CD1c-positive myeloid dendritic cell (primary cell): ENCODE measurements around the gene HCLS1.
"Not testable (repeated sequence)": the region's sequence is repeated elsewhere in the genome, so short reads cannot be mapped to it uniquely, and the experiment has no call there.

ENCODE experiments used
- DNase-seq: peaks from one replicate; pipeline ENCODE4 v3.0.0-alpha.2; 2016; ENCODE audit errors: extremely low spot score

Gene HCLS1

DNA sequence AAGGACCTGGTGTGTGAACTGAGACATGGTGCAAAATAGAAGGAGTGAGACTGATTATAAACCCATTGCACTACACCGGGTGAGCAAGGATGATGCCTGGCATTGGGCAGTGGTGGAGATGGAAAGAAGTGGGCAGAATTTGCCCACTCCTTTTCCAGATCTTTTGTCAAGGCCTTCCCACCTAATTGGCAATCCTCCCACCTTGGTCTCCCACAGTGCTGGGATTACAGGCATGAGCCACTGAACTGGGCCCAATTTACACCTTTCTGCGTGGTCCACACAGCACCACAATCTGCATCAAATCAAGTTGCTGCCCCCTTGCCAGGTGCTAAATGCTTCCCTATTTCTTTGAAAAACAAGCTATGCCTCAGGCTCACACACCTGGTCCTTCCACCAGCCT, 62.1 kb downstream of the HCLS1 start:
- no peak for DNase-seq

DNA sequence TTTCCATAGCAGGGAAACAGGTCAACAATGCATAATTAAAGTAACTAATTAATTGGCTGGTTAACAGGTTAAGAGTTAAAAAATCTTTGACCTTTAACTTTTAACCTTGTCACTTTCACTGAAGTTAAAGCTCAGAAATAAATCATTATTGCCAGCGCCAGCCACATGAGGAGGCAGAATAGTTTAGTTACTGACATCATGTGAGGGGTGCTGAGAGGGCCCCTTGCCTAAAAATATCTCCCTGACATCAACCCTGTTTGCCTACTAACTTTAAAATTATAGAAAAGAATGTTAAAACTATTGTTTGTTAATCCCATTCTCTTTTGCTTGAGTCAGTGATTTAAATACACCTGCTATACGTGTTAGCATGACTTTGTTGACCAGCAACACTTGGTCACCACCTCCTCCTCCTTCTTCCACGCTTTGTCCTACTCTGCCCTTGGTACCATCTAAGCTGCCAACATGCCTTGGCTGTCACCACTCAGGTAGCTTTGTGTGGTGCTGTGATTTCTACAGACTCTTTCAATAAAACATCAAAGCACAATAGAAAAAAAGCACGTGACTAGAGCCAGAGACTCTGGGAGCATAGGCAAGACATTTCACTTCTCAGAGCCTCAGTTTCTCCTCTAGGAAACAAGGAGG, 64.8 kb downstream of the HCLS1 start:
- DNase-seq, result no peak

DNA sequence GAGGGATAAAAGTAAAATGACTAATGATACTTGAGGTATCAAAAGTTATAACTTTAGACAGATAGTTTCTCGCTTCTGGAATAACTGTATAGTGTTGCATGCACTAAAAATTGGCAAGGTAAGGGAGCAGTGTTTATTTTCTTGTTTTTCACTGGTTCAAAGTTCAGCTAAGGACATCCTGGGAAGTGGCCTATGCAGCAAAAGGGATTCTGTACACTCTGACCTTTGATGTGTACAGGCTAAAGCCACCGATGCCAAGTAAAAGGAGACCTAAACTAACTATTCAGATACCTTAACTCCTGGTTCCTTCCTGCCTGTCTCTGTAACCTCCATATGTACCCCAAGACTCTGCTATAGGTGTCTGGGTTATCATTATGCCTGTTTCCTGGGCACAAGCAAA, 65.9 kb downstream of the HCLS1 start:
- DNase-seq, result no peak

DNA sequence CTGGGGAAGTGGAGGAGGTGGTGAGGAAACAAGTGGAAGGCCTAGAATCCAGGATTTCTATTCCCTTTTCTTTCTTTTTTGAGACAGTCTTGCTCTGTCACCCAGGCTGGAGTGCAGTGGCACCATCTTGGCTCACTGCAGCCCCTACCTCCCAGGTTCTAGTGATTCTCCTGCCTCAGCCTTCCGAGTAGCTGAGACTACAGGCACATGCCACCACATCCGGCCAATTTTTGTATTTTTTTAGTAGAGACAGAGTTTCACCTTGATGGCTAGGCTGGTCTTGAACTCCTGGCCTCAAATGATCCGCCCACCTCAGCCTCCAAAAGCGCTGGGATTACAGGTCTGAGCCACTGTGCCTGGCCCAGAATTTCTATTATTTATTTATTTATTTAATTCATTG, 66.9 kb downstream of the HCLS1 start:
- DNase-seq, result not testable (repeated sequence)

DNA sequence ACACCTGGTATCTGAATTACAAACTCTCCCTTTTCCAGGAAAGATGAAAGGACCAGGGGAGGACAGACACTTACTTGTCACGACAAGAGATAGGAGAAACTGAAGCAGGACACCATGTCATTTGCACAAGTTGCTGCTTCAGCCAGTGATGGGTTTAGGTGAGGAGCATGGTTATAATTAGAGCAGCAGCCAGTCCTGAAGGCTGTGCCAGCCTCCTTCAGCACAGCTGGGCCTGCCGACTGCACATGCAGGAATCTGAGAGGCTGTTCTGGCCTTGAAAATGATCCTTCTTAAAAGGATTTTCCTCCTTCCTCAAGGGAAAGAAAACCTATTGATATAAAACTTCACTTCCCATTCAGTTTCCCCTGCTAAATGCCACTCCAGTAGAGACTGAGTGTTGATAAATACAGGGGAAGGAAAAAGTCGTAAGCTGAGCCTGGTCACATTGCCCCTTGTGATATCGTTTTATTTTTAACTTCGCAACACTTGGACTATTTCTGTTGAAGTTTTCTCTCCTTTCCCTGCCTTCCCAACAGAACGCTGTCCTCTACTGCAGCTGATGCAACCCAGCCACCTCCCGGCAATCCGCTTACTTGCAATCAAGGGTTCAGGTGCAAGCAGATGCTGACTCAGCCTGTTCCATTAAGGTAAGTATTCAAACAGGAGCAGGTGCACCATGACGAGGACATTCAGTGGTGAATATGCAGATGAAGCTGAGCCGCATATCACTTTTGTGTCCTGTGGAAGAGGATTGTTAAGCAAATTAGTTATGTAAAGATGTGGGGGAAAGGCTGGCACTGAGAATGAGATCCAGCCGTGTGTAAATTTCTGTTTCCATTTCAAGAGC, 67.6 kb downstream of the HCLS1 start, which contains the start of gene FBXO40:
Gene FBXO40, plus strand, starts transcription at position 524 of the 847 bp plus-strand sequence. CDS start 27,197 bp downstream, outside the sequence.
- no peak for DNase-seq

DNA sequence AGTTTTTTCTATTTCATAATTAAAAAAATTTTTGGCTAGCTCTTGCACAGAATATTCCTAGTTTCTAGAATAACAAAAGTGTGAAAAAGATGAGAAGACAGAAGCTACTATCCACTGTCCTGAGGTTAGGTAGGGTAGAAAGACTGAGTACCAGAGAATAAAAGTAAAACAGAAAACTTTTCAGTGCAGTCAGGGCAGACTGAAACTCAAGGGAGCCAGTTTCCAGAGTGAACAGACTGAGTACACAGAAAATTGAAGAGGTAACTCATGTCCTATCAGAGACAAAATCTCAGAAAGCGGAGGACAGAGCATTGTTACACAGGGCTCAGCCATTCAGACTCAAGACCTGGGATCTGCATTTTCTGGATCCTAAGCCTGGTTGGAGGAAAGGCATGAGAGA, 76.3 kb downstream of the HCLS1 start:
- no peak for DNase-seq

DNA sequence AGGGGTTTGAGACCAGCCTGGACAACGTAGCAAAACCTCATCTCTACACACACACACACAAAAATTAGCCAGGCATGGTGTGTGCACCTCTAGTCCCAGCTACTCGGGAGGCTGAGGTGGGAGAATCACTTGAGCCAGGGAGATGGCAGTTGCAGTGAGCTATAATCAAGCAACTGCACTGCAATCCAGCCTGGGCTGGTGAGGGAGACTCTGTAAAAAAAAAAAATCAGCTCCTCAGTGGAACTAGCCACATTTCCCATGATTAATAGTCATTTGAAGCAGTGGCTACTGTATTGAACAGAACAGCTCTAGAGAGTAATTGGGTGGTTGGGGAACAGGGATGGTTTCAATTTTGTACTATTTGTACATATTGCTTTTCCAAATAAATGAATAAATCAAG, 79.0 kb downstream of the HCLS1 start:
- no peak for DNase-seq
